ENCODE data around the gene ILDR1. TPM values are rescaled to one million over a fixed set of nuclear protein-coding genes. Genes with fewer than 3 reads are reported as not detected.
"Not testable (repeated sequence)": the region's sequence is repeated elsewhere in the genome, so short reads cannot be mapped to it uniquely, and the experiment has no call there.

The ILDR1 gene
- total and polyA plus RNA-seq, 7 experiments from 2014 or later, result 0.19 to 0.31 TPM; not detected in 5

- no peak overlapping the region for H3K4me3 Mint-ChIP-seq
- POLR2A ChIA-PET, result no interaction called here
- intact Hi-C loops (cut with micrococcal nuclease), result no loop called here
- no peaks in the 10 kb centered on the region for H3K9me3 Mint-ChIP-seq
- no peak for ATAC-seq
- peaks cover 7 to 34% (median 19%) of the 10 kb centered on the region in 5 donors for H3K36me3 Mint-ChIP-seq
- no peaks in the 10 kb centered on the region for H3K4me1 Mint-ChIP-seq
- no peak for DNase-seq
- CTCF ChIA-PET, result no interaction called here
- Histone ChIP-seq H3K9me3 (ENCODE audit: control insufficient read depth in 2 of 3, low read length in 3 of 3) (no peaks in the 10 kb centered on the region), H3K4me3 (ENCODE audit: low read length) (no peak overlapping the region), H3K27me3 (ENCODE audit: control insufficient read depth in 2 of 2, insufficient read depth in 2 of 2, low read length in 2 of 2) (no peaks in the 10 kb centered on the region), H3K4me1 (ENCODE audit: control insufficient read depth in 2 of 2, insufficient read depth in 2 of 2, low read length in 2 of 2) (no peaks in the 10 kb centered on the region), H3K27ac (ENCODE audit: low read depth, low read length) (no peak overlapping the region), H3K36me3 (ENCODE audit: control insufficient read depth in 2 of 3, insufficient read depth in 3 of 3, low read length in 3 of 3) (no peaks in the 10 kb centered on the region)
- no peaks in the 10 kb centered on the region for H3K27me3 Mint-ChIP-seq
- no peak overlapping the region for H3K27ac Mint-ChIP-seq
These were observed 79.8 kb downstream of the ILDR1 start for GRCh38 chr3:121942116-121942786.

- H3K9me3 ChIP-seq (ENCODE audit: control insufficient read depth in 2 of 3, low read length in 3 of 3), result no peaks in the 10 kb centered on the region
- Mint-ChIP-seq H3K36me3 (peaks cover 7 to 34% (median 19%) of the 10 kb centered on the region in 5 donors), H3K4me1 (no peaks in the 10 kb centered on the region), H3K4me3 (no peak overlapping the region), H3K27me3 (no peaks in the 10 kb centered on the region), H3K9me3 (no peaks in the 10 kb centered on the region), H3K27ac (no peak overlapping the region)
- no peaks in the 10 kb centered on the region for H3K27me3 ChIP-seq (ENCODE audit: control insufficient read depth in 2 of 2, insufficient read depth in 2 of 2, low read length in 2 of 2)
- CTCF ChIA-PET, result no interaction called here
- no peak for ATAC-seq
- no peak overlapping the region for H3K27ac ChIP-seq (ENCODE audit: low read depth, low read length)
- no peaks in the 10 kb centered on the region for H3K4me1 ChIP-seq (ENCODE audit: control insufficient read depth in 2 of 2, insufficient read depth in 2 of 2, low read length in 2 of 2)
- intact Hi-C loops (cut with micrococcal nuclease), result no loop called here
- POLR2A ChIA-PET, result no interaction called here
- no peak overlapping the region for H3K4me3 ChIP-seq (ENCODE audit: low read length)
- H3K36me3 ChIP-seq (ENCODE audit: control insufficient read depth in 2 of 3, insufficient read depth in 3 of 3, low read length in 3 of 3), result no peaks in the 10 kb centered on the region
- DNase-seq, result no peak
These were observed 80.5 kb downstream of the ILDR1 start for GRCh38 chr3:121941592-121941991.

DNA sequence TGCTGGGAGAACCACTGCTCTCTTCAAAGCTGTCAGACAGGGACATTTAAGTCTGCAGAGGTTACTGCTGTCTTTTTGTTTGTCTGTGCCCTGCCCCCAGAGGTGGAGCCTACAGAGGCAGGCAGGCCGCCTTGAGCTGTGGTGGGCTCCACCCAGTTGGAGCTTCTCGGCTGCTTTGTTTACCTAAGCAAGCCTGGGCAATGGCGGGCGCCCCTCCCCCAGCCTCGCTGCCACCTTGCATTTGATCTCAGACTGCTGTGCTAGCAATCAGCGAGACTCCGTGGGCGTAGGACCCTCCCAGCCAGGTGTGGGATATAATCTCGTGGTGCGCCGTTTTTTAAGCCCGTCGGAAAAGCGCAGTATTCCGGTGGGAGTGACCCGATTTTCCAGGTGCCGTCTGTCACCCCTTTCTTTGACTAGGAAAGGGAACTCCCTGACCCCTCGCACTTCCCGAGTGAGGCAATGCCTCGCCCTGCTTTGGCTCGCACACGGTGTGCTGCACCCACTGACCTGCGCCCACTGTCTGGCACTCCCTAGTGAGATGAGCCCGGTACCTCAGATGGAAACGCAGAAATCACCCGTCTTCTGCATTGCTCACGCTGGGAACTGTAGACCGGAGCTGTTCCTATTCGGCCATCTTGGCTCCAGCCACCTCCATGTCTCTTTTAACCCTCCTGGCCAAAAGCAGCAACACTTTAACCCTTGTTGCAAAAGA lies 83.7 kb downstream of the ILDR1 start:
- H3K4me1 Mint-ChIP-seq; H3K9me3 ChIP-seq (ENCODE audit: control insufficient read depth in 2 of 3, low read length in 3 of 3); H3K27me3 Mint-ChIP-seq; H3K27ac Mint-ChIP-seq; ATAC-seq; H3K27me3 ChIP-seq (ENCODE audit: control insufficient read depth in 2 of 2, insufficient read depth in 2 of 2, low read length in 2 of 2); POLR2A ChIA-PET; H3K27ac ChIP-seq (ENCODE audit: low read depth, low read length); H3K36me3 ChIP-seq (ENCODE audit: control insufficient read depth in 2 of 3, insufficient read depth in 3 of 3, low read length in 3 of 3); CTCF ChIA-PET; DNase-seq; H3K9me3 Mint-ChIP-seq; intact Hi-C loops (cut with micrococcal nuclease); H3K4me1 ChIP-seq (ENCODE audit: control insufficient read depth in 2 of 2, insufficient read depth in 2 of 2, low read length in 2 of 2); H3K4me3 ChIP-seq (ENCODE audit: low read length); H3K4me3 Mint-ChIP-seq: not testable (repeated sequence)
- H3K36me3 Mint-ChIP-seq, result peaks cover 7 to 41% (median 23%) of the 10 kb centered on the region in 5 donors

Other genes with a start within 250 kb of the ILDR1 start
- 10 to 100 TPM; 32.6 to 45.6 (median 35.8) TPM for gene IQCB1, start 187.2 kb downstream of the ILDR1 start, total RNA-seq
- gene IQCB1, start 187.2 kb downstream of the ILDR1 start, polyA plus RNA-seq, result 10 to 100 TPM; 20.3 to 21.5 TPM
- gene EAF2, start 187.0 kb downstream of the ILDR1 start, total RNA-seq, result 10 to 100 TPM in 2 of 5 experiments, 1 to 10 TPM in 3; 6.4 to 16.1 (median 7.5) TPM
- gene EAF2, start 187.0 kb downstream of the ILDR1 start, polyA plus RNA-seq, result 10 to 100 TPM; 13.6 to 16.6 TPM
- 1 to 10 TPM; 1.6 to 6.8 (median 3.8) TPM for gene SLC15A2, start 127.8 kb downstream of the ILDR1 start, total RNA-seq
- gene SLC15A2, start 127.8 kb downstream of the ILDR1 start, polyA plus RNA-seq, result under 1 TPM in 1 of 2 donors, not detected in 1; 0.46 TPM
- 10 to 100 TPM in 1 of 5 experiments, 1 to 10 TPM in 4; 1.0 to 24.0 (median 2.4) TPM for gene CD86, start 33.1 kb upstream of the ILDR1 start, total RNA-seq
- under 1 TPM; 0.07 to 0.24 TPM for gene CD86, start 33.1 kb upstream of the ILDR1 start, polyA plus RNA-seq
- gene CASR, start 161.4 kb upstream of the ILDR1 start, total RNA-seq, result under 1 TPM in 2 of 5 experiments, not detected in 3; 0.02 TPM
- gene CASR, start 161.4 kb upstream of the ILDR1 start, polyA plus RNA-seq, result not detected

Data from naive thymus-derived CD4-positive, alpha-beta T cell (primary cell).